Activated CD4-positive, alpha-beta T cell treated with anti-CD3 and anti-CD28 coated beads, Interleukin-2, amount 50 U/mL, for 24 hours (primary cell): ENCODE results near the gene LCNL1.

Experiments used
- DNase-seq, 2 donors: peaks; one replicate each; pipeline ENCODE4 v3.0.0-alpha.2; 2020; ENCODE audit warnings: low read depth in 1 of 2, low spot score in 1 of 2

Gene LCNL1

GRCh38 chr9:136973618-136974617, 8.9 kb upstream of the LCNL1 start:
- DNase-seq = no peak

GRCh38 chr9:136974817-136975535, 7.8 kb upstream of the LCNL1 start:
- DNase-seq = no peak

- no peak for DNase-seq
These were observed 7.1 kb upstream of the LCNL1 start for GRCh38 chr9:136975644-136976043.

GRCh38 chr9:136977223-136977622, 5.6 kb upstream of the LCNL1 start, which contains the start of gene PTGDS:
Gene PTGDS (plus strand): TSS chr9:136977504. CDS start chr9:136977579, 75 bp downstream.
- DNase-seq = no peak

- no peak for DNase-seq
These were observed 5.1 kb upstream of the LCNL1 start for GRCh38 chr9:136977649-136978072.

GRCh38 chr9:136978073-136978864, 4.5 kb upstream of the LCNL1 start:
- DNase-seq = peak; percentile 38 to 46

GRCh38 chr9:136978865-136979544, 3.8 kb upstream of the LCNL1 start:
- DNase-seq = no peak

- DNase-seq = no peak
These were observed 2.8 kb upstream of the LCNL1 start for GRCh38 chr9:136979769-136980587.

- no peak for DNase-seq
These were observed 1.9 kb upstream of the LCNL1 start for GRCh38 chr9:136980669-136981478.

GRCh38 chr9:136981588-136982231, 1.1 kb upstream of the LCNL1 start:
- no peak for DNase-seq

GRCh38 chr9:136983167-136983566, 374 bp downstream of the LCNL1 start:
- no peak for DNase-seq

- no peak for DNase-seq
These were observed 992 bp downstream of the LCNL1 start for GRCh38 chr9:136983656-136984314.

- no peak for DNase-seq
These were observed 1.8 kb downstream of the LCNL1 start for GRCh38 chr9:136984464-136985026.

- DNase-seq = no peak
These were observed 2.3 kb downstream of the LCNL1 start for GRCh38 chr9:136985027-136985602.

GRCh38 chr9:136985853-136986252, 3.1 kb downstream of the LCNL1 start:
- DNase-seq = no peak

- no peak for DNase-seq
These were observed 6.1 kb downstream of the LCNL1 start for GRCh38 chr9:136988872-136989271.

- DNase-seq = no peak
These were observed 7.6 kb downstream of the LCNL1 start for GRCh38 chr9:136990242-136990911.
